H7 (cell line): Measurements from ENCODE around the gene TMEM175. TPM values are rescaled to one million over a fixed set of nuclear protein-coding genes. Genes with fewer than 3 reads are reported as not detected.
"Not testable (repeated sequence)": the region's sequence is repeated elsewhere in the genome, so short reads cannot be mapped to it uniquely, and the experiment has no call there.

Experiments
- DNase-seq: peaks from one replicate; pipeline ENCODE4 v3.0.0; 2012
- H3K27me3 ChIP-seq: 2 replicates; pipeline ENCODE4 v1.6.0; 2011; ENCODE audit warnings: mild to moderate bottlenecking, low read length; ENCODE audit not compliant: control insufficient read depth, insufficient read depth
- H3K36me3 ChIP-seq: replicated peaks from 2 replicates; pipeline ENCODE4 v1.5.1; 2011; ENCODE audit warnings: low read length; ENCODE audit not compliant: control insufficient read depth, insufficient read depth
- H3K4me3 ChIP-seq: 2 replicates; pipeline ENCODE4 v1.5.1; 2011; ENCODE audit warnings: low read depth, mild to moderate bottlenecking, control low read depth, low read length, moderate library complexity; ENCODE audit not compliant: insufficient read depth
- total RNA-seq: library from RNA; depleted of rRNA; stranded (reverse); fragments of >200 nt; shearing (Covaris generic); gene quantifications from 2 replicates; pipeline ENCODE4 v1.2.3, GENCODE V29; 2014

The TMEM175 gene
- total RNA-seq, 1 experiment from 2014 or later = 8.4 TPM

DNA sequence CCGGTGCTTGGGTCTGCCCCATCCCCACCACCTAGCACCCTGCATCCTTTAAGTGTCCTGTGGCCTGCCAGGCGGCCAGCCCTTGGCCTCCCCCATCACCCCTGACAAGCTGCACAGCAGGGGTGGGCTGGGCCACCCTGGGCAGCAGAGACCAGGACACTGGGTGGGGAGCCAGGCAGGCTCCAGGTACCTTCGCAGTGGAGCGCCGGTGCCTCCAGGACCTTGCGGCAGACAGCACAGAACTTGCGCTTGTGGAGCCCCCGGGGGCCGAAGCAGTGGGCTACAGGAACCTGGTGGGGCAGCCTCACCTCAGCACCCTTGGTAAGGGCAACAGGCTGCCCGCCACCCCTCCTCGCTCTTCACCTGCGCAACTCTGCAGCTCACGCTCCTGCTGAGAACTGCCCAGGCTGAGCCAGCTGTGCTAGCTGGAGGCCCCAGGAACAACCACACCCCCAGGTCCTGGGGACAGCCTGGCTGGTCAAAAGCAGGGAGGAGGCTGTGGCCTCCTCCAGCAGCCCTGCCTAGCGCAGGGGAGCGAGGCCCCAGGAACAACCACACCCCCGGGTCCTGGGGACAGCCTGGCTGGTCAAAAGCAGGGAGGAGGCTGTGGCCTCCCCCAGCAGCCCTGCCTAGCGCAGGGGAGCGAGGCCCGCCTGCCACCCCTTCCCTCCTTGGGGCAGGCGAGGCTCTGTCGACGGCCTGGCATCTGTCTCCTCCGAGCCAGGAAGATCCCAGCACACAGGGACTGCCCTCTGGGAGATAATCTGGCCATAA, 36.5 kb downstream of the TMEM175 start:
- no peaks in the 10 kb centered on the region for H3K36me3 ChIP-seq
- no peak overlapping the region for H3K4me3 ChIP-seq
- DNase-seq = peak; percentile 74
- peaks cover 8% of the 10 kb centered on the region for H3K27me3 ChIP-seq

DNA sequence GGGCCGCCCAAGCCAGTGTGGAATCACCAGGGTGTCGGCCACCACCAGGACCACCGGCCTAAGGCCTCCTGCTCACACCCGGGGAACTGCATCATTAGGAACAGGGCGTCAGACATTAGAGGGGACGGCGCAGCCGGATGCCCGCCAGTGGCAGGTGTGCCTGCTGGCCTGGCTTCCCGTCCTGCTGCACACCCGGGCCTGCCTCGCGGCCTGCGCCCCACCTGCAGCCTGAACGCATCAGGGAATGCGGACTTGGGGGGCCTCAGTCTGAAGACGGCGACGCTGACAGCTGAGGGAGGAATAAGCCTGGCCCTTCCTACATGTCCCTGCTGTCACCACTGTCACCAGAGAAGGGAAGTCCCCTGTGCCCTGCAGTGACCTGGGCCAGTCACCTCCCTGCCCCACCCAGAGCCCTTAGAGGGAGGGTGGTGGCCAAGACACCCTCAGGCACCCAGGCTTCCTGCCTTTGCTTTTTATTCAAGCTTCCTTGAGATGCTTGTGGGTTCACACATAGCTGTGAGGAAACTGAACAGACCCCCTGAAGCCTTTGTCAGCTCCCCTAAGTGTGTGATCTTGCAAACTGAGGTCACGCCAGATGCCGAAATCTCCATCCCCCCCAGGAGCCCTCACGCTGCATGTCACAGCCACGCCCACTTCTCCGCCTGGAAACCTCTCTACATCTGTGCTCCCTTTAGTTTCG, 37.9 kb downstream of the TMEM175 start:
- DNase-seq = no peak
- Histone ChIP-seq H3K36me3 (no peaks in the 10 kb centered on the region), H3K27me3 (peaks cover 10% of the 10 kb centered on the region), H3K4me3 (no peak overlapping the region)

DNA sequence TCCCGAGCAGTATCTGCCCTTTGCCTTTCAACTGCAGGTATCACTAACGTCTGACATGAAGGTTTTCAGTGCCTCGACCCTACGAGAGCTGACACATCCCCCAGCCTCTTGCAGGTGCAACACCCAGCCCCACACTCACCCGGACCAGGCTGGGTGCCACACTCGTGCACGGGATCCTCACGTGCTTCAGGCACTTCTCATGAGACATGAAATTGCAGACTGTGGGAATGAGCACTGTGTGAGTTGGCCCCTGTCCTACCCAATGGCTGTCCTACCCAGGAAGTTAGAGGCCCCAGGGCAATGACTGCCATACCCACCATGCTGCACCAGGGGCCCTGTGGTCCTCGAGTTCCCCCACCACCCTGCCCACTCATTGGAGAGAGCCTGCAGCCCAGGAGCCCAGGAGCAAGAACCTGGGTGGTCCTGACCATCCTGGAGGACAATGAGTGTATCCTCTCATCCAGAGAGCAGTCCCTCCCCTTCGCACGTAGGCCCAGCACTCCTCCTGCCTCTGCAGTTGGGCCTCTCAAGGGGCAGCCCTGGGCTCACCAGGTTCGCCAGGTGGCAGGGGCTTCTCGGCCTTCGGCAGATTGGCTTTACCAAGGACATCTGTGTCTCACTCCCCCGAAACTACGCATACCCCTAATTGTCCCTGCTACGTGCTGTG, 38.7 kb downstream of the TMEM175 start:
- Histone ChIP-seq H3K27me3 (peaks cover 10% of the 10 kb centered on the region), H3K36me3 (no peaks in the 10 kb centered on the region), H3K4me3 (no peak overlapping the region)
- DNase-seq = no peak

DNA sequence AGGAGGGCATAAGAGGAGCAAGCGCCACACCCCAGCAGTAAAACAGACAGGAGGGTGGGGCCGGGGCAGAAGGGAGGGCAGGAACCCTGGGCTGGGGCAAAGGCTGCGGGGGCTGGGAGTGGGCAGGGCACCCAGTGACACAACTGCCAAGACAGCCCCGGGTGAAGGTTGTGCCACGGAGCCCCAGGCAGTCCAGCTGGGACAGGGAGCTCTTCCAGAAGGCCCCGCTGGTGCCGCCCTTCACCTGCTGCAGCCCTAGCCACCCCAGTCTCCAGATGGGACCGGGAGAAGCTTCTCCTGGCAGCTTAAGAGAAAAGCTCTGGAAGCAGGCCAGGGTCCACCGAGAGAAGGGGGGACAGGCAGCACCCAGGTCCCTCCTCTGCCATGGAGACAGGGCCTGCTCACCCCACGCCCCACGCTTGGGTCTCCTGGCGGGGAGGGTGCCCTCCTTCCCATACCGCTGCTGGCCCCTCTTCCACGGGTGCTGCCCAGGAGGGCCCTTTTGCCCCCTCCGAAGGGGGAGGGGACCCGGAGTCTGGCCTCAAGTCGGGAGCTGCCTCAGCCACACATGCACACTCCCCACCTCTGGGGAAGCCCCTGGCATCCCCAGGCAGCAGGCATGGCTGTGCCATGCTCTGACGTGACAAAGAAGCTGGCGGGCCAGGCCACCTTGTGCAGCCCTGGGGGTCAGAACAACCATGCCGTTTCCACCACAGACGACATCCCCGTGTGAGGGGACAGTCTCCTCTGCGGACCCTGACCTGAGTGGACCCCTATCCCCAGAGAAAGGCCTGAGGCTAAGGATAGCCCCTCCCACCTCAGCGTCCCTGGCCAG, 39.6 kb downstream of the TMEM175 start:
- peaks cover 10% of the 10 kb centered on the region for H3K27me3 ChIP-seq

DNA sequence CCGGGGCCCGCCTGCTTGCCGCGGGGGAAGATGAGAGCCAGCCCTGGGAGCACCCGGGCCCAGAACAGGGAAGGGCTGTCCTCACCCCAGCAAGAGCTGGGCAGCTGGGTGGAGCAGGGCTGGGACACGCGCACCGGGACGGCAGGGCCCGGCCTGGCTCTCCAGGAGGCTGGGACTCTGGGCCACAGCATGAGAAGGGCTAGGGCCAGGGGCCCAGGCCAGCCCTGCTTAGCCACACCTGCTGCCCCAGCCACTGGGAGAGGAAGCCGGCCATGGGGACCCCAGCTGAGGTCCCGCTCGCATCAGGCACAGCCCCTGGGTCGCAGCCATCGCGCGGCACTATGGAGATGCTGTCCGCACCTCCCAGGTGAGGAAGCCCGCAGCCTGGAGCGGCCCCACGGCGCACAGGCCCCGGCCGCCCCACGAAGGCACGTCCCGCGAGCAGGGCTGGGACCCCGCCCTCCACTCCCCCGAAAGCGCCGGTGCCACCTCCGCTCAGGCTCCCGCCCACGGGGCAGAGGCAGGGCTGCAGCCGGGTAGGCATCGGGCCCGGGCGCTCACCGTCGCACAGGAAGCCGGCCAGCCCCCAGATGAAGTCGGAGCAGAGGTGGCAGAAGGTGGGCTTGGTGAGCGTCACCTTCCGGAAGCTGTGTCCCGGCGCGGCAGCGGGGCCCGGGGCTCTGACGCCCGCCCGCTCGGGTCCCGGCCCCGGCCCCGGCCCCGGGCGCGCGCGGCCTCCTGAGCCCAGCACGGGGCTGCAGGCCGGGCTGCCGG, 40.6 kb downstream of the TMEM175 start:
- DNase-seq = peak; percentile 89
- peaks cover 10% of the 10 kb centered on the region; the same call in 1 of the 2 replicates for H3K27me3 ChIP-seq

More for the DNA sequence above, 39.6 kb downstream of the TMEM175 start:
- Histone ChIP-seq H3K36me3 (no peaks in the 10 kb centered on the region), H3K4me3 (peak overlapping the region; percentile 67; the same call in 1 of the 2 replicates)
- no peak for DNase-seq

DNA sequence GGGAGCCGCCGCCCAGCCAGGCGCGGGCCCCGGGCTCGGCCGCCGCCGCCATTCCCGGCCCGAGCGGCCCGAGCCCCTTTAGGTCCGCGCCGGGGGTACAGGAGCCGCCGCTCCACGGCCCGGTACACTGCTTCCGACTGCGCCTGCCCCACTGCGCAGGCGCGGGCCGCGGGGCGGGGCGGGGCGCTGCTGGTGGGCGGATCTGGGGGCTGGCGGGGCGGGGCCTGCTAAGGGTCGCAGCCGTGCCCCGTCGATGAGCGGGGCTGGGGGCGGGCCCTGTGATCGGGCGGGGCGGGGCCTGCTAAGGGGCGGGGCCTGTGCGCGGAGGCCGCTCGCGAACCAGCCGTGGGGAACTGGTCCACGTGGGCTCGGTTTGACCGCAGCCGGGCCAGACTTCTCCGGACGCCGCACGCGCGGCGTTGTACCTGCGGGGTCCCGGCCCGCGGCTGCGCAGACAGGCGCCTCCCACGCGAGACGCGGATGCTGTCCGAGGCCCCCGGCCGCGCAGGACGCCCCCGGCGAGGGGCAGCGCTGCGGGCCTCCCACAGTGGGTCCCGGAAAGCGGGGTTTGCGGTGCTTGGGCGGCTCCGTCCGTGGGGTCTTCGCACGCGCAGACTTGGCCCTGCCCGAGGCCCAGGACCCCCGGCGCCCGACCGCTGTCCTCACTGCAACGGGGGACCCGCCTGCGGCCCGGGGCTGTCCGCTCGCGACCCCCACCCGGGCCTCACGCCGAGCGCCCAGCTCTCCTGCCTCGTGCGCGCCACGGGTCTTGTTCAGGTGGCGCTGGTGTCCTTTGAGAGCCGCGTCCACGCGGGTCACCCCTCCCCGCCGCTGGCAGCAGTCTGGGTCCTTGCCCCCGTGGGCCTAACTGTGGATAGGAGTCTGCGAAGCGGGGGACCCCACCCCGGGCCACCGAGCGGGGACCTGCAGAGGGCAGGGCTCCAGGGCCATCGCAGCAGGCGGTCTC, 41.5 kb downstream of the TMEM175 start, which contains the start of gene DGKQ:
Gene DGKQ, minus strand, starts transcription at position 139 of the 967 bp plus-strand sequence. Its CDS starts 87 bp downstream, at position 52.
- Histone ChIP-seq H3K36me3 (no peaks in the 10 kb centered on the region), H3K4me3 (peak within 1 kb of the TSS; percentile 67), H3K27me3 (peaks cover 10% of the 10 kb centered on the region; the same call in 1 of the 2 replicates)
- DNase-seq = peak; percentile 100

More for the DNA sequence above, 40.6 kb downstream of the TMEM175 start:
- peak overlapping the region; percentile 67 for H3K4me3 ChIP-seq
- H3K36me3 ChIP-seq = no peaks in the 10 kb centered on the region

DNA sequence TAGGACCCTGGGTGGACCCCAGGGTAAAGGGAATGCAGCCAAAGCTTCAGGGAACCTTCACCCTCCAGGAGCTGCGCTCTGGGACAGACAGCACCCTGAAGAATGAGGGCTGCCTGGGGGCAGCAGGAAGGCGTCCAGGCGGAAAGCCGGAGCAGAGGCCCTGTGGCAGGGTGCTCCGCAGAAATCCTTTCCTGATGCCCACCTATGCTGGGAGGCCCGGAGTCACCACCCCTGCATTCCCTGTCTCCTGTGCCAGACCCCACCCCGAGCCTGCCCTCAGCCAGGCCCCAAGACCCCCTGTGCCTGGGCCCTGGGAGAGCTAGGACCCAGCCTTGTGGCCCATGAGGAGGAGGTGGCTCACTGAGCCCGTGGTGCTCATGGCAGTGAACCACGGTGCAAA, 42.4 kb downstream of the TMEM175 start:
- no peaks in the 10 kb centered on the region for H3K36me3 ChIP-seq
- H3K4me3 ChIP-seq = no peak overlapping the region
- peaks cover 10% of the 10 kb centered on the region; the same call in 1 of the 2 replicates for H3K27me3 ChIP-seq
- DNase-seq = no peak

DNA sequence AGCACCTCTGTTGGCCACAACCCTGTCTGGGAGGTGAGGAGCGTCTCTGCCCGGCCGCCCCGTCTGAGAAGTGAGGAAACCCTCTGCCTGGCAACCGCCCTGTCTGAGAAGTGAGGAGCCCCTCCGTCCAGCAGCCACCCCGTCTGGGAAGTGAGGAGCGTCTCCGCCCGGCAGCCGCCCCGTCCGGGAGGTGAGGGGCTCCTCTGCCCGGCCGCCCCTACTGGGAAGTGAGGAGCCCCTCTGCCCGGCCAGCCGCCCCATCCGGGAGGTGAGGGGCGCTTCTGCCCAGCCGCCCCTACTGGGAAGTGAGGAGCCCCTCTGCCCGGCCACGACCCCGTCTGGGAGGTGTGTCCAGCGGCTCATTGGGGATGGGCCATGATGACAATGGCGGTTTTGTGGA, 43.8 kb downstream of the TMEM175 start:
- peaks cover 10% of the 10 kb centered on the region; the same call in 1 of the 2 replicates for H3K27me3 ChIP-seq
- H3K4me3 ChIP-seq, H3K36me3 ChIP-seq, DNase-seq: not testable (repeated sequence)

DNA sequence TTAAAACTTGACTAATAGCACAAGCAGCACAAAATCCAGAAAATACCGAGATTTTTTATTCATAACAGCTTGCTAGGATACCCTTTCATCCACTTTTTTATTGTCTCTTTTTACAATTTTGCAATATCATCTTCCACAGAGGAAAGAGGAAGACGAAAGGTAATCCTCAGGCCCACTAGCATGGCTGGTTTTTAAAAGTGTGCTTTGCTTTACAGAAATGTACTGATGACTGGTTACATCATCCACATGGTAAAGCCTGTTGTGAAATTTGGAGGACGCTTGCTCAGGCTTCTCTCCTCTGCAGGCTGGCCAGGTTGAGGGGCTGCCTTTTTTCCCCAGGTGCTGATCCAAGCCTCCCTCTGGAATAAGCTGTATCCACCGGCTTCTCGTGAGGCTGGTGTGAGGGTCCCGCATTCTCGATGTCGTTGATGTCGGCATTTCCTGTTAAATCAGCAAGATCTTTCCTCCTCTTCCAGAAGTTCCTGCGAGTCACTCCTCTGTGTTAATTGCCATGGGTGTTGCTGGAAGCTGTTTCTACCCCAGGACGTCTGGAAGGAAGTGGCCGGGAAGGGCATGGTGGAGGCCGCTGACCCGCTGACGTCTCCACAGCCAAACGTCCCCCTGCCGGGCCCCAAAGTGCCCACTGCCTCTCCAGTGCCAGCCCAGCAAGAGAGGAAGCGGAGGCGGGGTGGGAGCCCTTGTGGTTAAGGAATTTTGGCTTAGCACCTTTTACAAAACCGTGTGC, 46.9 kb downstream of the TMEM175 start:
- H3K4me3 ChIP-seq = no peak overlapping the region
- no peak for DNase-seq
- H3K27me3 ChIP-seq = peaks cover 2% of the 10 kb centered on the region; the same call in 1 of the 2 replicates
- H3K36me3 ChIP-seq = no peaks in the 10 kb centered on the region

DNA sequence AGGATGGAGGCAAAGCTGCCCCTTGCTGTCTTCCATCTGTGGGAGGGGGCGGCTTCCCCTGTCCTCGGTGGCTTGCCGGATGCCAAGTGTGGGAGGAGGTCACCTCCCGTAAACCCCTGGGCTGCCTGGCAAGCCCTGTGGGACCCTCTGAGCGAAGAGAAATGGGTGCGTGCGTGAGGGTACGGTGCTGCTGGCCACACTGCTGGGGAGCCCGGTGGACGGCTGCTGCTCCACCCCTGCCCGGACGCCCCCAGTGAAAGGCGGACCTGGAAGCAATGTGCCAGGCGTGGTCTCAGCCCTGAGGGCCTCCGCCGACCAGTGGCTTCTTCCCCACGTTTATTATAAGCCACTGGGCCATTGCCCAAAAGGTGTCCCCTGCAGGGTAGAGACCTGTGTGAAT, 50.0 kb downstream of the TMEM175 start:
- Histone ChIP-seq H3K27me3 (no peaks in the 10 kb centered on the region), H3K36me3 (no peaks in the 10 kb centered on the region), H3K4me3 (no peak overlapping the region)
- no peak for DNase-seq

DNA sequence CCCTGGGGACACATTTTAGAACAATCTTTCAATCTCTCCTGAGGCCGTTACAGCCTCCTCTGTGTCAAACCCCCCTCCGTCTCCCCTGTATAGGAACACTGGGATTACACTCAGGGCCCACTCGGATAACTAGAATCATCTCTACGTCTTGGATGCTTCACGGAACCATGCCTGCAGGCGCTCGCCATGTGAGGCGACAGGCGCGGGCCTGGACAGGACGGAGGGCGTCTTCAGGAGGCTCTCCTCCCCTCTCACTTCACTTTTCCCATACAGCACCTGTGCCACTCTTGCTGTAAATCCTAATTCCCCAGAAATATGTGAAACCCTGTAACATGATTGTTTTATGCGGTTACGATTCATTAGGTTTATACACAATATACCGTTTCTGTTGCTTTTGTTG, 50.6 kb downstream of the TMEM175 start:
- H3K4me3 ChIP-seq = no peak overlapping the region
- DNase-seq = no peak
- H3K27me3 ChIP-seq = no peaks in the 10 kb centered on the region
- no peaks in the 10 kb centered on the region for H3K36me3 ChIP-seq
